Activated CD4-positive, alpha-beta T cell treated with anti-CD3 and anti-CD28 coated beads for 1 hour (primary cell): ENCODE measurements around the gene IFT80.
A peak's percentile ranks its signal among the peaks of the same experiment; 100 is the strongest.
"Not testable (repeated sequence)": the region's sequence is repeated elsewhere in the genome, so short reads cannot be mapped to it uniquely, and the experiment has no call there.

Experiments
- DNase-seq: peaks from one replicate; pipeline ENCODE4 v3.0.0-alpha.2; 2020

IFT80 gene

GRCh38 chr3:160400030-160400701 is 1.1 kb upstream of the IFT80 start:
- DNase-seq: peak; percentile 11

GRCh38 chr3:160398820-160399124 is 253 bp downstream of the IFT80 start:
- no peak for DNase-seq

- DNase-seq: no peak
These were observed 3.7 kb downstream of the IFT80 start for GRCh38 chr3:160395297-160395696.

DNA sequence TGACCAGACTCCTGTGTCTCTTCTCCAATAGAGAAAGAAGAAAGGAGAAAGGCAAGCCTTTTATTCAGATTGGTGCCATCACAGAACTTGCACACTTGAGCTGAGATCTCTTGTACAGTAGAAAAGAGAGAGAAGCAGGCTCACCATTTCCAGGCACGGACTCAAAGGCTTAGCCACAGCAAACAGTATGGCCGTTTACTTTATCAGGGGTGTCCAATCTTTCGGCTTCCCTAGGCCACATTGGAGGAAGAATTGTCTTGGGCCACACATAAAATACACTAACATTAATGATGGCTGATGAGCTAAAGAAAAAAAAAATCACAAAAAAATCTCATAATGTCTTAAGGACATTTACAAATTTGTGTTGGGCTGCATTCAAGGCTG is 5.0 kb downstream of the IFT80 start:
- DNase-seq: no peak

GRCh38 chr3:160393346-160394008 is 5.5 kb downstream of the IFT80 start:
- no peak for DNase-seq

- DNase-seq: no peak
These were observed 6.2 kb downstream of the IFT80 start for GRCh38 chr3:160392798-160393197.

DNA sequence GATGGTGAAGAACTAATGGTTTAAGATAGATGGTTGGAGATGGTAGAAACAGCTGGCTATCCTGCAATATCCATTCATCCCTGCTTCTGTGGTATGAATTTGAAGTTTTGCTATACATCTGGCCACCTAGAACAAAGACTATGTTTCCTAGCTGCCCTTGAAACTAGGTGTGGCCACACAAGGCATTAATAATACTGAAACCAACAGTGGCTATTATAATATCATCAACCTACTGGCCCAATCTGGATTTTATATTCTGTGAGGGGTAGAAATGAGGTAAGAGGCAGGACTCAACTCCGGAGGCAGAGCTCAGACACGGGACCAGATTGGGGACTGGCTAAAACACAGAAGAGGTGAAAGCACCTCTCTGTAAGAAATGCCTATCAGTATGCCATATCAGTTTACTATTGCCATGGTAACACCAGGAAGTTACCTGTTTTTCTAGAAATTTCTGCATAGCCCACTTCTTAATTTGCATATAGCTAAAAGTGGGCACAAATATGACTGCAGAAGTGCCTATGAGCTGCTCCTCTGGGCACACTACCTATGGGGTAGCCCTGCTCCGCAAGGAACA is 8.4 kb downstream of the IFT80 start:
- no peak for DNase-seq

- DNase-seq: no peak
These were observed 14.2 kb downstream of the IFT80 start for GRCh38 chr3:160384639-160385318.

- DNase-seq: no peak
These were observed 17.6 kb downstream of the IFT80 start for GRCh38 chr3:160381470-160381869.

DNA sequence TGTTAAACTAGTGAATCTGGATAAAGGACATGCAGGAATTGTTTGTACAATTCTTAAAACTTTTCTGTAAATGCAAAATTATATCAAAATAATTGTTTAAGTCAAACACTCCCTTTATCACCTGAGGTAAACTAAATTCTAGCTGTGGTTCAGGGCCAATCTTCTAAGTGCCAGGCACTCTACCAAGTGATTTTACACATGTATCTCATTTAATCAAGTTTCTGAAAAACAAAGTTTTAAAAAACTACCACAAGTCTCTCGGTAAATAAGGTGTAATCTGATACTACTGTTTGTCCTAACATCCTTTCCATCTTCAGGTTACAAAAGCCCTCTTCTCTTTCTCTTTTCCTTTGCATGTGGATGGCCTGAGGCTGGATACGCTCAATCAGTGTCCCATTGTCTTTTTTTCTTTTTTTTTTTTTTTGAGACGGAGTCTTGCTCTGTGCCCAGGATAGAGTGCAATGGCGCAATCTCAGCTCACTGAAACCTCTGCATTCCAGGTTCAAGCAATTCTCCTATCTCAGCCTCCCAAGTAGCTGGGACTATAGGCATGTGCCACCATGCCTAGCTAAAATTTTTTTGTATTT is 19.3 kb downstream of the IFT80 start:
- no peak for DNase-seq

- no peak for DNase-seq
These were observed 20.5 kb downstream of the IFT80 start for GRCh38 chr3:160378331-160379109.

DNA sequence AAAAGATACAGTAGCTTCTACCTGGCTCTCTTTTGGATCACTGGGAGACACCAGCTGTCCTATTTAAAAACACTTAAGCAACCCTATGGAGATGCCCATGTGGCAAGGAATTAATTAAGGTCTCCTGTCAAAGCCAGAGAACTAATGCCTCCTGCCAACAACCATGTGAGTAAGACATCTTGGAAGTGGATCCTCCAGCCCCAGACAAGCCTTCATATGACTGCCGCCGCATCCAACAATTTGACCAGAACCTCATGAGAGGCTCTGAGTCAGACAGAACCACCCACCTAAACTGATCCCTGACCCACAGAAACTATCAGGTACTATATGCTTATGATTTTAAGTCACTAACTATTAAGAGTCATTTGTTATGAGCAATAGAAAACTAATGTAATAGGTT is 22.3 kb downstream of the IFT80 start:
- no peak for DNase-seq

DNA sequence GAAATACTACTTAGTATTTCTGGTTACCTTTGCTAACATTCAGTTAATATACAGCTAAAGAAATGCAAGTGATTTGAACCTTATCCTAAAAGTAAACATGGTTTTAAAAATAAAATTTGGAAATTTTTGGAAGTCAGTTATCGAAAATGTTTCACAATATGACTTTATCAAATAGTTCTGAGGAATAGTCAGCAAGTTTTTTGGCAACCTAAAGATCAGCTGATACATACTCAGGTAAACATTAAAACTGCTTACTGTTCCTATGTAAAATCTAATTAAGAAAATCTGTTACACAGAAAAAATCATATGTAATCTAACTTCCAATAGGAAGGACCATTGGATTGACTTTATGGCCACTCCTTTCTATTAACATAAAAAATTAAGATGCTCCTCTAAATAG is 24.1 kb downstream of the IFT80 start:
- no peak for DNase-seq

- DNase-seq: no peak
These were observed 24.6 kb downstream of the IFT80 start for GRCh38 chr3:160374472-160374871.

- DNase-seq: no peak
These were observed 25.4 kb downstream of the IFT80 start for GRCh38 chr3:160373655-160374054.

DNA sequence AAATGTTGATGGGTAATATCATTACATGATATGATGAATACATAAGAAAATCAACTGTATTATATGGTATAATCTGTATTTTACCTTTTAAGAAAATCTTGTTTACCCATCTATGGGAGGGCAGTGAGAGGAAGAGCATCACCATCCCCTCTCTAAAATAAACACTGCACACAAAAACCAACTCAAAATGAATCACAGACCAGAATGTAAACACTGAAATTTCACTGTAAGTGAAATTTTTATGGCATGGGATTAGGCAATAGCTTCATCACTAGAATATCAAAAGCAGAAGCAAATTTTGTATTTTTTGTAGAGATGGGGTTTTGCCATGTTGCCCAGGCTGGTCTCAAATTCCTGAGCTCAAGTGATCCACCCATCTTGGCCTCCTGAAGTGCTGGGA is 26.2 kb downstream of the IFT80 start:
- DNase-seq: no peak

DNA sequence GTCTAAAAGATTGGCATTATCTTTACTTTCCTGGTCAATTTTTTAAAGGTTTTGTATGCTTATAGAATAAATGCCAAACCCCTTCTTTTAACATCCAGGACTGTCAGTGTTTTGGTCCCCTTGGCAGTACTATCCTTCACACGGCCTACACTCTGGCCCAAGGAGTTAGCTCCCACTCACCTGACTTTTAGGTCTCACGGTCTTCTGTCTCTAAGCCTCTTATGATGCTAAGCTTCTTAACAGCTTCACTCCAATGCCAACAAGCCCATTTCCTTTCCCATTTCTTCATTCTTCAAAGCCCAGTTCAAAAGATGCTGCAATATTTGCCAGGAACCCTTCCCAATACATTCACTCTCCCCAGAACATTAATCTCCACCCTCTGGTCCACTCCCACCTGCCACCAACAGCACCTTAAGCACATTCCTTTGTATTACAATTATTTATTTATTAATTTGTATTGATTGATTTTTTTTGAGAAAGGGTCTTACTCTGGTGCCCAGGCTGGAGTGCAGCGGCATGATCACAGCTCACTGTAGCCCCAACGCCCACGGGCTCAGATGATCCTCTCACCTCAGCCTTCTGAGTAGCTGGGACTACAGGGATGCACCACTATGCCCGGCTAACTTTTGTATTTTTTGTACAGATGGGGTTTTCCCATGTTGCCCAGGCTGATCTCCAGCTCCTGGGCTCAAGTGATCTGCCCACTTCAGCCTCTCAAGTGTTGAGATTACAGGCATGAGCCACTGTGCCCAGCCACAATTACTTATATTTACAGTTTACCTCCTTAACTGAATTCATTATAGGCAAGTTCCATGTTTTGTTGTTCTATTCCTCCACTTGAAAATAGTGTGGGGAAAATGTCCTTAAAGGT is 27.8 kb downstream of the IFT80 start:
- DNase-seq: no peak

GRCh38 chr3:160369784-160370183 is 29.2 kb downstream of the IFT80 start:
- DNase-seq: no peak

- no peak for DNase-seq
These were observed 30.2 kb downstream of the IFT80 start for GRCh38 chr3:160368804-160369203.

DNA sequence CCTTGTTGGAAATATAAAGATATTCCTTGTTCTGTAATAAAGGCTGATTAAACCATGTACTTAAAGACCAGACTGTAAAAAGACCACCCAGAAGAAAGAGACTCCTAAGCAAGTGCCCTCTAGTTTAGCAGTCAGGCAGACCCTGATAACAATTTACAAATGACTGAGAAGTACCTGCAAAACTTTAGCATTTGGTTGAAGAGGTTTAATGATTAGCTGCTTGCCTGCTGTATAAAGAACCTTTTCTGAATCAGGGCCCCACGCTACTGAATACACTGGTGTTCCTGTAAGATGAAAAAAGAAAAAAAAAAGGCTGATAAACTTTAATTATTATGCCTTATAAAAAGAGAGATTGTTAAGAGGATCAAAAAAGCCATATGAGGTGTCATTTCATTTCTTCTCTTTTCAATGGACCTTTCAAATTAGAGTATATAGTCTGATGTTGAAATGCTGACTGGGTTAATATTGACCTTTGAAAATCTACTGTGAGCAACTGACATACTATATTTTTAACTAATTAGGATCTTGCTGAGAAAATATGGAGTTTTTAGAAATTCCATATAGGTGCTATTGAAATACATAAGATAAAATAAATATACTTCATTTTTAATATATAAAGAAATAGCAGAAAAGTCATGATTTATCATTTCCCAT is 33.0 kb downstream of the IFT80 start:
- no peak for DNase-seq

GRCh38 chr3:160362896-160363295 is 36.1 kb downstream of the IFT80 start:
- not testable (repeated sequence) for DNase-seq
